Prostate gland (tissue), 2 donors: ENCODE measurements around the gene PCSK1.

ENCODE experiments used
- POLR2A ChIP-seq: fragments of 450-650 bp; IDR thresholded peaks from one replicate; pipeline ENCODE4 v1.6.1; 2016; ENCODE audit warnings: antibody characterized with exemption, mild to moderate bottlenecking
- POLR2AphosphoS5 ChIP-seq: sonication (generic); formaldehyde crosslinking; IDR thresholded peaks from one replicate; pipeline ENCODE4 v1.6.1; 2017; ENCODE audit warnings: antibody characterized with exemption
- TF ChIP-seq, protein P1 (sequence below), 4 experiments: fragments of 200-600 bp in 2 of 4; fragments of 450-650 bp in 2 of 4; sonication (generic) in 2 of 4; IDR thresholded peaks; 1 replicate in 3 of 4; 2 replicates in 1 of 4; pipeline ENCODE4 v1.5.1; 2016 to 2019; ENCODE audit warnings: antibody characterized with exemption in 4 of 4, mild to moderate bottlenecking in 2 of 4, moderate library complexity in 2 of 4

DNA sequence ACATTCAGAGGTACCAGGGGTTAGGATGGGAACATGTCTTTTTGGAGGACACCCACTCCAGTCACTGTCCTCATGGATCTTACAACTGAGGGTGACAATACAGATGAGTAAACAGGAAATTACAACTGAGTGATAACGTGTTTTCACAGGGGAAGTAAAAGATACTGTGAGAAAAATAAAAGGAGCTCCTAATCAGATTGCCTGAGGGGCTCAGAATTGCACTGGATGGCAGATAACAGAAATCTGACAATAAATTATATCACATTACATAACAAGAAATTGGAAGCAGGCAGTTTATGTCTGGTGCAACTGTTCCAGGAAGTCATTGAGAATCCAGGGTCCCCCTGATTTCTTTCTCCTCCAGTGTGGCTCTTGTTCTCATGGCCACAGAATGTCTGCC, 40.1 kb upstream of the PCSK1 start:
- TF ChIP-seq, protein P1, sequence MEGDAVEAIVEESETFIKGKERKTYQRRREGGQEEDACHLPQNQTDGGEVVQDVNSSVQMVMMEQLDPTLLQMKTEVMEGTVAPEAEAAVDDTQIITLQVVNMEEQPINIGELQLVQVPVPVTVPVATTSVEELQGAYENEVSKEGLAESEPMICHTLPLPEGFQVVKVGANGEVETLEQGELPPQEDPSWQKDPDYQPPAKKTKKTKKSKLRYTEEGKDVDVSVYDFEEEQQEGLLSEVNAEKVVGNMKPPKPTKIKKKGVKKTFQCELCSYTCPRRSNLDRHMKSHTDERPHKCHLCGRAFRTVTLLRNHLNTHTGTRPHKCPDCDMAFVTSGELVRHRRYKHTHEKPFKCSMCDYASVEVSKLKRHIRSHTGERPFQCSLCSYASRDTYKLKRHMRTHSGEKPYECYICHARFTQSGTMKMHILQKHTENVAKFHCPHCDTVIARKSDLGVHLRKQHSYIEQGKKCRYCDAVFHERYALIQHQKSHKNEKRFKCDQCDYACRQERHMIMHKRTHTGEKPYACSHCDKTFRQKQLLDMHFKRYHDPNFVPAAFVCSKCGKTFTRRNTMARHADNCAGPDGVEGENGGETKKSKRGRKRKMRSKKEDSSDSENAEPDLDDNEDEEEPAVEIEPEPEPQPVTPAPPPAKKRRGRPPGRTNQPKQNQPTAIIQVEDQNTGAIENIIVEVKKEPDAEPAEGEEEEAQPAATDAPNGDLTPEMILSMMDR (IDR thresholded peaks at IDR 0.05), result no peak
- TF ChIP-seq POLR2A, result no peak
- TF ChIP-seq POLR2AphosphoS5, result no peak
